OCI-LY7 (cell line): ENCODE results near the gene TBC1D4. TPM values are rescaled to one million over a fixed set of nuclear protein-coding genes. Genes with fewer than 3 reads are reported as not detected.

Experiments used
- BruUV-seq: library from RNA; stranded (reverse); fragments of 400-500 nt; replicated peaks from 2 replicates; lab custom pipeline; 2021; lab: Mats Ljungman, UMichigan
- CTCF ChIA-PET: fragments of 300-600 bp; sonication (Branson Sonifier 250); formaldehyde crosslinking; loops from one replicate; lab custom pipeline; 2022; ENCODE audit warnings: antibody characterized with exemption; ENCODE audit not compliant: unreplicated experiment; lab: Charles Lee
- POLR2A ChIA-PET: fragments of 300-600 bp; sonication (Branson Sonifier 250); formaldehyde crosslinking; loops from one replicate; lab custom pipeline; 2022; ENCODE audit warnings: antibody characterized with exemption; lab: Charles Lee
- DNase-seq: peaks from one replicate; pipeline ENCODE4 v3.0.0-alpha.2; 2015; ENCODE audit warnings: low spot score
- H2AFZ ChIP-seq: fragments of 200-600 bp; sonication (generic), shearing (Covaris generic); 2 replicates; pipeline ENCODE4 v1.6.1; 2014; ENCODE audit warnings: mild to moderate bottlenecking, antibody characterized with exemption, low read length, moderate library complexity
- H3K27ac ChIP-seq: fragments of 200-600 bp; sonication (generic); 2 replicates; pipeline ENCODE4 v1.5.1; 2014; ENCODE audit warnings: mixed run types, low read depth, mild to moderate bottlenecking, moderate library complexity, low read length, inconsistent platforms; ENCODE audit not compliant: poor library complexity, severe bottlenecking
- H3K36me3 ChIP-seq: fragments of 200-600 bp; sonication (generic); 2 replicates; pipeline ENCODE4 v1.6.1; 2014; ENCODE audit warnings: mild to moderate bottlenecking, antibody characterized with exemption, low read length, moderate library complexity, mixed read lengths; ENCODE audit not compliant: insufficient read depth
- H3K4me1 ChIP-seq: fragments of 200-600 bp; sonication (generic); 2 replicates; pipeline ENCODE4 v1.5.1; 2014; ENCODE audit warnings: mild to moderate bottlenecking, low read length; ENCODE audit not compliant: insufficient read depth, poor library complexity, severe bottlenecking
- H3K4me2 ChIP-seq: fragments of 200-600 bp; sonication (generic); 2 replicates; pipeline ENCODE4 v1.6.1; 2014; ENCODE audit warnings: mild to moderate bottlenecking, low read length
- H3K4me3 ChIP-seq: fragments of 200-600 bp; sonication (generic); 2 replicates; pipeline ENCODE4 v1.5.1; 2014; ENCODE audit warnings: mild to moderate bottlenecking, low read depth, low read length; ENCODE audit not compliant: poor library complexity, severe bottlenecking
- H3K79me2 ChIP-seq: fragments of 200-600 bp; sonication (generic); 2 replicates; pipeline ENCODE4 v1.6.1; 2016; ENCODE audit warnings: low read depth, mild to moderate bottlenecking, low read length, moderate library complexity, mixed read lengths; ENCODE audit not compliant: insufficient read depth
- H3K9me2 ChIP-seq: fragments of 200-600 bp; sonication (generic); 2 replicates; pipeline ENCODE4 v1.6.1; 2016; ENCODE audit warnings: mild to moderate bottlenecking, low read length, mixed read lengths; ENCODE audit not compliant: insufficient read depth
- H3K9me3 ChIP-seq: fragments of 200-600 bp; sonication (generic); 2 replicates; pipeline ENCODE4 v1.6.1; 2014; ENCODE audit warnings: mild to moderate bottlenecking, mixed run types, low read length, mixed read lengths
- H4K20me1 ChIP-seq: fragments of 200-600 bp; sonication (generic); 2 replicates; pipeline ENCODE4 v1.6.1; 2014; ENCODE audit warnings: mild to moderate bottlenecking, antibody characterized with exemption, low read length, moderate library complexity, mixed read lengths; ENCODE audit not compliant: insufficient read depth
- CTCF ChIP-seq: fragments of 200-600 bp; sonication (generic); conservative IDR thresholded peaks from 2 replicates; pipeline ENCODE4 v1.5.1; 2014; ENCODE audit warnings: mild to moderate bottlenecking, antibody characterized with exemption, low read length, moderate library complexity, mixed read lengths
- EZH2phosphoT487 ChIP-seq: fragments of 200-600 bp; sonication (generic); IDR thresholded peaks from 2 replicates; pipeline ENCODE4 v1.6.1; 2018; ENCODE audit warnings: low read depth, borderline replicate concordance, mild to moderate bottlenecking, mixed run types, antibody characterized with exemption, low read length, moderate library complexity, mixed read lengths
- intact Hi-C: fragments of 100-400 bp; cut with micrococcal nuclease; formaldehyde crosslinking; loops from one replicate; pipeline ENCODE4 v1.10.0; 2022; ENCODE audit not compliant: unreplicated experiment
- total RNA-seq, 2 experiments: library from RNA; depleted of rRNA in 1 of 2; stranded (reverse); fragments of >200 nt in 1 of 2; shearing (Covaris generic) in 1 of 2; gene quantifications; 2 replicates each; pipeline ENCODE4 v1.2.3, GENCODE V29; 2014 to 2022

TBC1D4 gene
- total RNA-seq, 2 experiments from 2014 or later, result 21.7 to 24.3 TPM

DNA sequence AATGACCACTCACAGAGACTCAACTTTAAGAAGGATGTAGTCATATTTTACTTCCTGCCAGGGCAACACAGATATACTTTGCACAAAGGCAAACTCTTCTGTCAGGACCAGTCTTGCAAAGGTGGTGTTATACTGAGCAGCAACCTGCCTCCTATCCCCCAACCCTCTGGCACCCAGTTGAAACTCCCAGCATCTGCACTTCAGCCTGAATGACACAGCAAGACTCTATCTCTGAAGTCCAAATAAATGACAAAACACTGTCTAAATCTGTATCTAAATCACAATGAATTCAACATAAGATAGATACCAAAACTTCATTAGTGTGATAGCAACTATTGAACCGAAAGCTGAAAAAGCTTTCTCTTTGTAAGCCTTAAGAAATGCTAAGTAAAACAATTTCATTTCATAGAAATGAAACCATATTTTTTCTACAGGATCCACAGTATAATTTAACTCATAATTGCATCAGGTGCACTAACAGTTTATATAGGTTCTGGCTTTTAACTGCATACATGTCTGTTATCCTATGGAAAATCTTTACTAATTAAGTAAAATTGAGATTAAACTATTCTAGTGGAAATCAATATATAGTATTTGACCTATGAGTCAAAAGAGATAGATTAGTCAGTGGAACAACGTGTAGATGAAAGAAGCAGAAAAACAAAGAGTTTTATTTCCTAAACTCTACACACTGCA, 163.7 kb downstream of the TBC1D4 start:
- H3K9me2 ChIP-seq, result no peaks in the 10 kb centered on the region
- DNase-seq, result no peak
- H3K27ac ChIP-seq, result no peak overlapping the region
- POLR2A ChIA-PET, result interaction anchor here (0.8 to 1.6 kb wide), 4 partner anchors 8 to 150 kb away, joined by 3 to 5 read pairs (median 4); no protein-coding TSS in a partner anchor
- 0 out of 2 replicates have a peak, but pooled peaks cover 8% of the 10 kb centered on the region for H3K36me3 ChIP-seq
- no peak overlapping the region for H3K4me2 ChIP-seq
- CTCF ChIA-PET, result no interaction called here
- H2AFZ ChIP-seq, result no peak overlapping the region
- H3K4me1 ChIP-seq, result no peaks in the 10 kb centered on the region
- TF ChIP-seq CTCF (no peak), EZH2phosphoT487 (no peak)
- intact Hi-C loops, result no loop called here
- no peaks in the 10 kb centered on the region for H3K79me2 ChIP-seq
- H3K4me3 ChIP-seq, result no peak overlapping the region
- no peaks in the 10 kb centered on the region for H3K9me3 ChIP-seq
- BruUV-seq, result no TSS peak
- H4K20me1 ChIP-seq, result no peaks in the 10 kb centered on the region

- DNase-seq, result no peak
- H3K4me2 ChIP-seq, result no peak overlapping the region
- TF ChIP-seq EZH2phosphoT487 (no peak), CTCF (no peak)
- intact Hi-C loops, result no loop called here
- BruUV-seq, result no TSS peak
- no peak overlapping the region for H3K27ac ChIP-seq
- H4K20me1 ChIP-seq, result no peaks in the 10 kb centered on the region
- no peaks in the 10 kb centered on the region for H3K9me2 ChIP-seq
- H3K9me3 ChIP-seq, result no peaks in the 10 kb centered on the region
- no peak overlapping the region for H2AFZ ChIP-seq
- H3K4me1 ChIP-seq, result no peaks in the 10 kb centered on the region
- POLR2A ChIA-PET, result interaction anchor here (0.8 to 1.1 kb wide), 4 partner anchors 8 to 1325 kb away, joined by 3 to 5 read pairs (median 3); no protein-coding TSS in a partner anchor
- CTCF ChIA-PET, result no interaction called here
- H3K36me3 ChIP-seq, result no peaks in the 10 kb centered on the region
- no peak overlapping the region for H3K4me3 ChIP-seq
- H3K79me2 ChIP-seq, result no peaks in the 10 kb centered on the region
These were observed 165.5 kb downstream of the TBC1D4 start for GRCh38 chr13:75316427-75316826.

DNA sequence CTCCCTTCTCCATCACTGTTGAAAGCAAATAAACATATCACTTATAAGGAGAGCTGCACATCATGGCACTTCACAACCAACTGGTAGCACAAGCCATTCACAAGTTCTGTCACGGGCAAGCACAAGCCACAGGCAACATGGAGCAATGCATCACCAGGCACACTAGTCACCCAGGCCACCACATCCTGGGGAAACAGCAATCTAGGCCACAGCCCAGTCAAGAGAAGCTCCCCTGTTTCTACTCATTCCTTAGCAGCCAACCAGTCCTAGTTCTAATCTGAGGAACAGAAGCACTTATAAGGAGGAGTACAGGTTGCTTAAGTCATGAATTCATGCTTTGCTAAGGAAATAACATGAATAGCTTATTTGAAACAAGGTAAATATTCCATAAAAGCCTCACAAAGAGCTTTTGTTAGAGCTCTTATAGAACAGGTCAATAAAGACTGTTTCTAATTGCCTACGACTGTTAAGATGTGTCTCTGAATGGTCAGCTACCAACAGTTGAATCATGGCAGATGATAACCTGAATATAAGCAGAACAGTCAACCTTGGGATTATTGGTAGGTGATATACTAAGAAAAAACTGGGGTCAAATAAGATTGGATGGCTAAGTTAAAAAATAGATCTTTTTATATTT, 169.0 kb downstream of the TBC1D4 start:
- Histone ChIP-seq H3K79me2 (no peaks in the 10 kb centered on the region), H3K36me3 (peaks cover 13% of the 10 kb centered on the region; the same call in 1 of the 2 replicates), H3K9me3 (no peaks in the 10 kb centered on the region), H3K4me3 (no peak overlapping the region), H3K4me1 (no peaks in the 10 kb centered on the region), H2AFZ (no peak overlapping the region), H3K27ac (no peak overlapping the region), H4K20me1 (no peaks in the 10 kb centered on the region), H3K9me2 (no peaks in the 10 kb centered on the region), H3K4me2 (no peak overlapping the region)
- intact Hi-C loops, result no loop called here
- no TSS peak for BruUV-seq
- POLR2A ChIA-PET, result no interaction called here
- no peak for DNase-seq
- CTCF ChIA-PET, result no interaction called here
- TF ChIP-seq EZH2phosphoT487 (no peak), CTCF (no peak)
